Skin of body (tissue), 2 donors: ENCODE data around the gene ZNF362. TPM values are rescaled to one million over a fixed set of nuclear protein-coding genes. Genes with fewer than 3 reads are reported as not detected.
"Not testable (repeated sequence)": the region's sequence is repeated elsewhere in the genome, so short reads cannot be mapped to it uniquely, and the experiment has no call there.

ENCODE experiments used
- DNase-seq: peaks from one replicate; lab custom pipeline; 2025; lab: John Stamatoyannopoulos, UW
- total RNA-seq: library from RNA; depleted of rRNA; stranded (reverse); fragments of >200 nt; gene quantifications from one replicate; pipeline ENCODE4 v1.2.3, GENCODE V29; 2014

The ZNF362 gene
- total RNA-seq, 1 donor from 2014 or later = 9.4 TPM

- no peak for DNase-seq
Measured at GRCh38 chr1:33286451-33287185, 30.3 kb downstream of the ZNF362 start.

DNA sequence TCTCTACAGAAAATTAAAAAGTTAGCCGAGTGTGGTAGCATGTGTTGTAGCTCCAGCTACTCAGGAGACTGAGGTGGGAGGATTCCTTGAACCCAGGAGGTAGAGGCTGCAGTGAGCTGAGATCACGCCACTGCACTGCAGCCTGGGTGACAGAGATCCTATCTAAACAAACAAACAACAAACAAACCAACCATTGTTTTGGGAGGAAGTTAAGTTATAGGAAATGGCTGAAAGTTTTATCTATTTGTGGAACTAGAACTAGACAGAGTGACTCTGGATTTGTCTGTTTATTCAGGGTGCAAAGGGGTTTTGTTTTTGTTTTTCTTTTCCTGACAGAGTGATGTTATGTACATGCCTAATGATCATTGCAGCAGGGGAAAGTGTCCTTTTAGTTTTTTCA, 31.0 kb downstream of the ZNF362 start:
- no peak for DNase-seq

DNA sequence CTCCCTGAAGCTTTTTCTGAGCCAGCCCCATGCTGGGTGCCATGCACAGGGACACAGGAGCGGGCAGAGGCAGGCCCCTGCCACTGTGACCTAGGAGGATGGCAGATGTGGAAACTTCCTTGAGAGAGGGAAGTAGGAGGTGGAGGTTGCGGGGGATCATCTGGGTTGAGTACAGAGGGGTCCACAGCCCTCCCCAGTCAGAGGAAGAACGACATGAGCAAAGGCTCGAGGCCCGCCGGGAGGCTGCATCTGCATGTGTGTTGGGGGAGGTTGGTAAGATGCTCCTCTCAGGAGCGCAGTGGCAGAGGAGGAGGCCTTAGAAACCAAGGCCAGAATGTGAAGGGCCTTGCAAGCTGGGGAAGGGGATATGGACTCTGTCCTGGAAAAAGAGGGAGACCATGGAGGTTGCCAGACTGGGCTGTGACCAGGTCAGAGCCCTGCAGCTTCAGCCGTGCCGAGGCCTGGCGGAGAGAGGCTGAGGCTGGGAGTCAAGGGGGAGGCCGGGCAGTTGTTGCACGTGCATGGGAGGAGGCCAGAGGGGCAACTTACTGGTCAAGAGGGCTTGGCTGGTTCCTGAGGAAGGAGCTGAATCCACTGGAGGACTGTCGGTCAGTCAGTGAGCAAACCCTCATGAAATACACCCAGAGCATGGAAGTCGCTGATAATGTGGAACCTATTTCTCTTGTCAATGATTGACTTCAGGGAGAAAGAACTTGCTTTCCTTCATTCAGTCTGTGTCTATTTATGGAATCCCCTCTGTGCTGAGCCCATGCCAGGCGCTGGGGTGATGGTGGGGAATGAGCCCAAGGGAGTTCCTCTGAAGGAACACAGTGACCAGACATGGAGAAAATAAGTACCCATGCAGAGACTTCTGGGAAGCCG, 32.9 kb downstream of the ZNF362 start:
- no peak for DNase-seq

- DNase-seq = no peak
Measured at GRCh38 chr1:33289858-33290154, 33.5 kb downstream of the ZNF362 start.

- not testable (repeated sequence) for DNase-seq
Measured at GRCh38 chr1:33290615-33291014, 34.3 kb downstream of the ZNF362 start.

GRCh38 chr1:33292726-33293340, 36.5 kb downstream of the ZNF362 start:
- DNase-seq = no peak

GRCh38 chr1:33294071-33295010, 38.0 kb downstream of the ZNF362 start:
- no peak for DNase-seq

- no peak for DNase-seq
Measured at GRCh38 chr1:33295023-33295422, 38.7 kb downstream of the ZNF362 start.

DNA sequence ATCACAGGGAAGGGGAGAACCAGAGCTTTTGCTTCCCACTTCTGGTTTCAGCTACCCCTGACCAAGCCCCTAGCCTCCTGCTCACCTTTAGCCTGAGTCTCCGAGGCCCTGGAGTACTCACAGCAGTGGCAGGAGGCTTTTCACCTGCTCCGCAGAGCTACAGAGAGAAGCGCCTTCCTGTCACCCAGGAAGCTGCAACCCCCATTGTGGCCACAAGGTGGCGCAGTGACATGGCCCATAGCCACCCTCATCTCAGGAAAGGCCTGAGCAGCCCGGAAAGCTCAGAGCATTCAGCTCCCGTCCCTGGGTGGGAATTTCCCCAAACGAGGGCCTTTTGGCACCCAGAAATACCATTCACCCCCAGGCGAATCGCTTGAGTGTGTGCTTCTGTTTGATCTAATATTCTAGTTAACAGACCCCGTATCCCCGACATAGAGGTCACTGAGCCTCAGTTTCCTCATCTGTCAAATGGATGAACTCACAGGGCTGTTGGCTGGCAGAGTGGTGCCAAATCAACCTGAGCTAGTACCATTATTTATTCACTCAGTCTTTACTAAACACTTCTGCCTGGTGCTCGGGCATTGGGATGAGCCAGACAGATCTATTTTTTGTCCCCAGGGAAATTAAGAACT, 39.3 kb downstream of the ZNF362 start:
- peak; percentile 61 for DNase-seq

- no peak for DNase-seq
Measured at GRCh38 chr1:33296082-33296458, 39.8 kb downstream of the ZNF362 start.

DNA sequence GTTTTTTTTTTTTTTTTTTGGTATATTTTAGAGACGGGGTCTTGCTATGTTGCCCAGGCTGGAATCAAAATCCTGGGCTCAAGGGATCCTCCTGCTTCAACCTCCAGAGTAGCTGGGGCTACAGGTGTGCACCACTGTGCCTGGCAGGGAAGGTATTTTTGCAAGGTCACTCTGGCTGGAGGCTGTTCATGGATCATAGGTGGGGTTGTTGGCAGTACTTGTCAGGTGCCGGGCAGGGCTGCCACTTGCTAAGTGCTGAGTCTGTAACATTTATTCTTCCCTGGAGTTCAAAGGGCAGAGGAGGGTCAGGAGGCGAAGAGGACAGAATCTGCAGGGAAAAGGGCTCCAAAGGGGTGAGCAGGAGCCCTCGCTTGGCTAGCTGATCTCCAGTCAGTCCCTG, 40.5 kb downstream of the ZNF362 start:
- no peak for DNase-seq

GRCh38 chr1:33297911-33298622, 41.8 kb downstream of the ZNF362 start:
- DNase-seq = no peak

- no peak for DNase-seq
Measured at GRCh38 chr1:33298623-33299277, 42.5 kb downstream of the ZNF362 start.

GRCh38 chr1:33299461-33300155, 43.3 kb downstream of the ZNF362 start:
- no peak for DNase-seq

DNA sequence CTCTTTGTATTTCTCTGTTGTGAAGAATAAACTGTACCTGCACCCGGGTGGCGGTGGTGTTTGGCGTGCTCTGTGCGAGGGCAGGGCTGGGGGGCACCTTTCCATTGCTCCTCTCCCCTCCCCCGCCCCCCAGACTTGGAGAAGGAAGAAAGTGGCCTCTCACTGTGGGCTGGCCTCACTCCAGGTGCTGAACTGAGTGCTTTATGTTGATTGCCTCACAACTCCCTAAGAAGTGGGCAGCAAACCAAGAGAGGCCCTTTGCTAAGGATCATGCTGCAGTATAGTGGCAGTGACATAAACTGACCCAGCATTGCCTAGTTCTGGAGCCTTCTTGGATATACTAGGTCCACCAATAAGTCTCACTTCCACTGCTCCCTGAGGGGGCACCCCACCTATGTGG, 44.4 kb downstream of the ZNF362 start:
- peak; percentile 36 for DNase-seq

GRCh38 chr1:33301273-33301984, 45.1 kb downstream of the ZNF362 start:
- peak; percentile 12 for DNase-seq

DNA sequence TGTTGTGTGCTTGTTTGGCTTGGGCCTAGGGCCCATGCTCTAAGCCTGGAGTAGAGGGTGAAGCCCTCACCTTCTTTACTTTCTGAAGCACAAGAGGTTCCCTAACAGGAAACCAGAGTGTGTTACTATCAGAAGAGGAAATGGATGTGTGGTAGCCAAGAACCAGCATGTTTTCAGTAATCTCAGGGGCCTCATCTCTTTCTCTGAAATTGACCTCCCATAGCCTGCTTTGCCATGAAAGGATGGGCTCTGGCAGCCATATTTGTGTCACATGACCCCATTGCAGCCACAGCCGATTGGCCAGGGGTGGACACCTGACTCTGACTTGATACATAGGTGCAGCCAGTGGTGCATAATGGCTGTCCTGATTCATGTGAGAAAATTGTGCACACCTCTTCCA, 46.0 kb downstream of the ZNF362 start:
- no peak for DNase-seq

GRCh38 chr1:33305016-33305415, 48.7 kb downstream of the ZNF362 start:
- DNase-seq = no peak
